ENCODE measurements around the gene NTMT1.

NTMT1 gene

DNA sequence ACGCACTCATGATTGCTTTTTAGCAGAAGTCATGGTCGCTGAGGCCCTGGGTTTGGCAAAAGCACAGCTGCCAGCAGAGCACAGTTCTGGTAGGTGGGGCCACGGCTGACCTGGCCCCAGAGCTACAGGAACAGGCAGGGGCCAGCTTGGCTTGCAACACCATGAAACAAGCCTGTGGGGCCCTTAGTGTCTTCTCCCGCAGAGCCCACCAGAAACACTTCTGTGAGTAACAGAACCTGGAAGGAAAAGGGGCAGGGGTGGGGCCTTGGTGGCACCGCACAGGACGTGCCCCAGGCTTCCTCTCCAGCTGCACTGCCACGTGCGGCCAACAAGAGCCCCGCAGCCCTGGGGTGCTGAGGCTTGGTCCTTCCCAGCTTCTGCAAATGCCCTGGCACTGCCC is 11.1 kb downstream of the NTMT1 start:
- DNase-seq (ENCODE audit: low read depth) = no peak

GRCh38 chr9:129637673-129638439 is 11.9 kb downstream of the NTMT1 start:
- DNase-seq (ENCODE audit: low read depth) = no peak

- no peak for DNase-seq (ENCODE audit: low read depth)
Observed at GRCh38 chr9:129639034-129639630, 13.2 kb downstream of the NTMT1 start.

DNA sequence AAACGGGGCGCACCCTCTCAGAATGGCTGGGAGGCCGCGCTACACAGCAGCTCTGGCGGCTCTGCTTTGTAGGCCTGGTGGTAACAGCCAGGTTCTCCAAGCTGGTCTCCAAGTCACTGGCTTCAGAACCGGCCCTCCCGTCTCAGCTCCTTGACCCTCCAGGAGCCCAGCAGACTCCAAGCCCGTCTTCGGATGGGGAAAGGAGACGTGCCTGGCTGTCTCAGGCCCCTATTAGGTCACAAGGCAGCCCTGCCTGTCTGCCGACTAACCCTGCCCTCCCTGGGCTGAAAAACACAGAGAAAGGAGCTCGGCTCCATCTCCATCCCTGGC is 13.8 kb downstream of the NTMT1 start:
- no peak for DNase-seq (ENCODE audit: low read depth)

DNA sequence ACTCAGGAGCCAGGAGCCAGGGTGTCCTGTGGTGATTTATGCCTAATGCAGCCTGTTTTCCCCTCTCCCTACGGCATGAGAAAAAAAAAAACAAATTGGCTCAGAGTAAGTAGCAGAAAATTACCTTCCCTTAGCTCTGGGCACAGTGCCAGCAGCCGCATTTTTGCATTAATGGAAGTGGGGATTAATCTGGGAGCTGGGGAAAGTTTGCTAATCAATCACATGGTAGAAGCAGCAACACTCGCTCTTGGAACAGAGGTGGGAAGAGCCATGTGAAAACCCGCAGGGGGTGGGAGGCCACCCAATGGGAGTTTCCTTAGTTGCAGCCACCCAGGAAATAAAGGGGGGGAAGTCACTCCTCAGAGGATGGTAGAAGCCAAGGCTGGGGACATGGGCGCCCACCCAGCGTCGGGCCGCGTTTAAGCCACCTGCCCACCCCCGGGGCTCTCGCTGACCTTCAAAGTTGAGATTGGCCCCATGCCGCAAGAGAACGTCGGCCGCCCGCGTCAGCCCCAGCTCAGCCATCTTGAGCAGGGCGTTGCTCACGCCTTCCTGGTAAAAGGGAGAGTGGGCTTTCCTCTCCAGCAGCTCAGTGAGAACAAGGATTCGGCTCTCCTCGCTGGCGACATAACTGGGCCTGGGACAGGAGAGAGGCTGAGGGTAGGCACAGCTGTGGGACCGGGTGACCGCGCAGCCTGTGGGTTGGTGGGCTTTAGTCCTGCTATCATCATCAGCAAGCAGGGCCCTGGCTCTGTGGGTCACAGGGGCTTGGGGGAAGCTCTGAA is 14.3 kb downstream of the NTMT1 start:
- DNase-seq (ENCODE audit: low read depth) = no peak

GRCh38 chr9:129640871-129641749 is 15.1 kb downstream of the NTMT1 start:
- DNase-seq (ENCODE audit: low read depth) = no peak

DNA sequence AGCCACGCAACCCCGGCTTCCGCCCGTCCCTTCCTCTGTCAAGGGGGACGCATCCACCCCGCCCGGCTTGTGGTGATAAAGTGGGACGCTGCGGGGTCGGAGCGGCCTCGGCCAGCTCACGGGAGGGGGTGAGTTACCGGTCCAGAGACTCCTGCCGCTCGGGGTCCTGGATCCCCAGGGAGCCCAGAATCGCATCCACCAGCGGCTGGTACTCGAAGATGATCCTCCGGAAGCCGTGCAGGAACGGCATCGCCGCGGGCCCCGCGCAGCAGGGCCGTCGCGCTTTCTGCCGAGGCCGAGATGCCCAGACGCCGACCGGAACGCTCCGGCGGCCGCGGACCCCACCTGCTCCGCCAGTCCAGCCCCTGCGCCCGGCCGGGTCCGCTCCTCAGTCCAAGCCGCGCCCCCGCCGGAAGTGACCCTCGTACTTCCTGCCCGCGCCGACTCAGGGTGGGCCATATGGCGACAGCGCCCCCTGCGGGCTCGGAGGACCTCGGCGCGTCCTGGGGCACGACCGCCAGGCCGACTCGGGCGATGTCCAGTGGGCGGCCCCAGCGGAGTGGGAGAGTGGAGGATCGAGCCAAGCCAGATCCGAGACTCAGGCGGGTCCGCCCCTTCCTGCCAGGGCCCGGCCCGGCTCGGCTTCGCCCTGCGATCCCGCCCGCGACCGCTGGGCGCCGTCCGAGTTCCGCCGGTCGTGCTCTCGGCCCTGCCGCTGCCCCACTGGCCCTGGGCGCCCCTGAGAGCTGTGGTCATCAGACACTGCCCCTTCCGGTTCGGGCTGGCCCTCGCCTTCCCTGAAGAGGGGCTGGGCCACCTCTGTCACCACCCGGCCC is 16.0 kb downstream of the NTMT1 start, which contains the start of gene ASB6:
TSS of gene ASB6 (minus strand) at position 402 of the 836 bp plus-strand sequence. CDS start at position 250, 152 bp downstream.
- DNase-seq (ENCODE audit: low read depth) = peak; percentile 87

- no peak for DNase-seq (ENCODE audit: low read depth)
Observed at GRCh38 chr9:129643706-129644105, 17.7 kb downstream of the NTMT1 start.

DNA sequence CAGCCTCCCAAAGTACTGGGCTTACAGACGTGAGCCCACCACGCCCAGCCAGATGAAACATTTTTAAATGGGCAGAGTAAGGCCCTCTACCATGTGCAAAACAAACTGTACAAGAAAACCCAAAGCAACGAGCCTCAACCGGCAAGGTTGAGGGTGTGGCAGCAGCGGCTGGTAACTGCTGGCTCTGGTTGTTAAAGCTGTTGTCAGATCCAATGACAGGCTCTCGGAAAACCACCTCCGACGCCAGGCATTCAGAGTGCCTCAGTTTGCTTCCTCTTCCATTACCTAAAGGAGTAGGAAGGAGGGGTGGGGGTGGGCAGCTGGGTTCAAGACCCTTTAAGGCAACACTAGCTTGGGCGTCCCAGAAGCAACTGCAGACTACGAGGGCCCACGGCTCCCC is 18.4 kb downstream of the NTMT1 start:
- no peak for DNase-seq (ENCODE audit: low read depth)

- DNase-seq (ENCODE audit: low read depth) = no peak
Observed at GRCh38 chr9:129644902-129645301, 18.9 kb downstream of the NTMT1 start.

GRCh38 chr9:129646252-129646651 is 20.3 kb downstream of the NTMT1 start:
- no peak for DNase-seq (ENCODE audit: low read depth)

GRCh38 chr9:129646654-129647053 is 20.7 kb downstream of the NTMT1 start:
- no peak for DNase-seq (ENCODE audit: low read depth)

GRCh38 chr9:129647635-129648034 is 21.7 kb downstream of the NTMT1 start:
- DNase-seq (ENCODE audit: low read depth) = no peak

- DNase-seq (ENCODE audit: low read depth) = no peak
Observed at GRCh38 chr9:129648092-129648763, 22.3 kb downstream of the NTMT1 start.

- no peak for DNase-seq (ENCODE audit: low read depth)
Observed at GRCh38 chr9:129648764-129649115, 22.8 kb downstream of the NTMT1 start.

- no peak for DNase-seq (ENCODE audit: low read depth)
Observed at GRCh38 chr9:129649726-129650679, 24.0 kb downstream of the NTMT1 start.

DNA sequence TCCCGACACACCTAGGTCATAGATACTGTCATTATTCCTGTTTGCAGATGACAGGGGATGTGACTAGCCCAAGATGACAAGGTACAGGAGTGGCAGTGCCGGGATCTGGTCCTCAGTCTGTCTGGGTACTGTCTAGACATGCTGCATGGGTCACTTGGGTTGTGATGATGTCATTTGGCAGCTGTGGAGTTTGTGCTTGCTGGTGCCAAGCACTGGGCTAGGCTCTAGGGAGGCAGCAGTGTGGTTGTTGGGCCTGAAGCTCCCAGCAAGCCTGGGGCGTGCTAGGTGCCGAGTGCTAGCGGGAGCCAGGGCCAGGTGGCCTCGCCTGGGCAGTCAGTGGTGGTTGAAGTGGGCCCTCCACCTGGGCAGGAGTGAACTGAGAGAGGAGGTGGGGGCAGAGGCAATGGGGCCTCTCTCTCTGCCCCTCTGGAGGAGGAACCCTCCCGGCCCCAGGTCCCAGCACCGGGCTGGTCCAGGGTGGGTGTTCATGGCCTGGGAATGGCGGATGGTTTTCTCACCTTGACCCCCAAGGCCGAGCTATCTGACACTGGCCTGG is 24.8 kb downstream of the NTMT1 start:
- no peak for DNase-seq (ENCODE audit: low read depth)

DNA sequence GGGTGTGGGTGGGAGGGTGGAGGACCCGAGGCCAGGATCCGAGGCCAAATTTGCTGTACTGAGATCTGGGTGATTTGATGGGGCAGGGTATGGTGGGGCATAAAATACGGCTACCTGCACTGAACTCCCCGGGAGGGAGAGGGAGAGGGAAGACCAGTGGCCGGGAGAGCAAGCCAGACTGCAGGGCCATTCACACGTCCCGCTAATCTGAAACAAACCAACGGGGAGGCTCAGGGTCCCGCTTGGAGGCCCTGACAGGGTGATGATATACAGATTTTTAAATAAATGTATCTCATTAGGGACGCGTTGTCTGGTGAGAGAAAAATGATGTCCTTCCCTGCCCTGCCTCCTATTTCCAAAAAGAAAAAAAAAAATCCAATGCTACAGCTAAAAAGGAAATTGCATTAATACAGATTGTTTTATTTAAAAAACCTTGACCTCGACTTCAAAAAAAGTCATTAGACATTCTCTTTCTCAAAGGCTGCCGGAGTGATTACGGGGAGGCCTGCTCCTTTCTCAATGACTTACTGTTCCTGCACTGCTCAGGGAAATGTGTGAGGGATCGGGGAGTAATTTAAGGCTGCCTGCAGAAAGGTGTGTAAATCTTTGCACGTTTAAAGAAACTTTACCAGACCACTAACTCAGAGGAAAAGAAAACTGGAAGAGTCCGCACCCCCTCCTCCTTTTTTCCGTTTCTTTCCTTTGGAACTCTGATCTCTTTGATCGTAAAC is 28.0 kb downstream of the NTMT1 start:
- DNase-seq (ENCODE audit: low read depth) = no peak

Data from HS-5 (cell line).